ENCODE results near the gene CNOT1.

GRCh38 chr16:58608601-58609136, 21.0 kb downstream of the CNOT1 start:
- TF ChIP-seq POLR2A (IDR thresholded peaks at IDR 0.05) = no peak
- no peak for TF ChIP-seq CTCF (IDR thresholded peaks at IDR 0.05 in 4 of 5, conservative IDR thresholded peaks at IDR 0.05 in 1 of 5)
